LNCAP (cell line): Measurements from ENCODE around the gene CTXND1.

Experiments
- TF ChIP-seq, protein P1 (sequence below): fragments of 450-650 bp; IDR thresholded peaks from 2 replicates; pipeline ENCODE4 v1.5.1; 2017; ENCODE audit warnings: mild to moderate bottlenecking

The CTXND1 gene

DNA sequence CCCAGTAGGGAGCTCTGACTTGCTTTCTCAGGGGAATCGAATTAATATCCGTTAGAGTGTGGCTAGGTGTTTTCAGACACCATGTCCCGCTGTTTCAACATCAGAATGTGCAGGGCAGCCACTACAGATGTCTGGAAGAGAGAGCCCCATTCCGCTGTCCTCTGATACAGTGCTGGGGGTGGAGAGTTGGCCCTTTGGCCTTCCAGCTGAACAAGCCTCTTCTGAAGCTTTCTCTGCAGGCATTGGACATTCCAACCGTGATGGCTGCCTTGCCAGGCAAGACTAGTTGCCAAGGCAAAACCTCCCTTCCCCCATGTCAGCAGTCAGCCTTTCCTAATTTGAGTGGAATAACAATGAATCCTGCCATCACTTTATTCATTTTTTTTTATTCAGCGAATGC lies 97.7 kb downstream of the CTXND1 start:
- TF ChIP-seq, protein P1, sequence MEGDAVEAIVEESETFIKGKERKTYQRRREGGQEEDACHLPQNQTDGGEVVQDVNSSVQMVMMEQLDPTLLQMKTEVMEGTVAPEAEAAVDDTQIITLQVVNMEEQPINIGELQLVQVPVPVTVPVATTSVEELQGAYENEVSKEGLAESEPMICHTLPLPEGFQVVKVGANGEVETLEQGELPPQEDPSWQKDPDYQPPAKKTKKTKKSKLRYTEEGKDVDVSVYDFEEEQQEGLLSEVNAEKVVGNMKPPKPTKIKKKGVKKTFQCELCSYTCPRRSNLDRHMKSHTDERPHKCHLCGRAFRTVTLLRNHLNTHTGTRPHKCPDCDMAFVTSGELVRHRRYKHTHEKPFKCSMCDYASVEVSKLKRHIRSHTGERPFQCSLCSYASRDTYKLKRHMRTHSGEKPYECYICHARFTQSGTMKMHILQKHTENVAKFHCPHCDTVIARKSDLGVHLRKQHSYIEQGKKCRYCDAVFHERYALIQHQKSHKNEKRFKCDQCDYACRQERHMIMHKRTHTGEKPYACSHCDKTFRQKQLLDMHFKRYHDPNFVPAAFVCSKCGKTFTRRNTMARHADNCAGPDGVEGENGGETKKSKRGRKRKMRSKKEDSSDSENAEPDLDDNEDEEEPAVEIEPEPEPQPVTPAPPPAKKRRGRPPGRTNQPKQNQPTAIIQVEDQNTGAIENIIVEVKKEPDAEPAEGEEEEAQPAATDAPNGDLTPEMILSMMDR: no peak

DNA sequence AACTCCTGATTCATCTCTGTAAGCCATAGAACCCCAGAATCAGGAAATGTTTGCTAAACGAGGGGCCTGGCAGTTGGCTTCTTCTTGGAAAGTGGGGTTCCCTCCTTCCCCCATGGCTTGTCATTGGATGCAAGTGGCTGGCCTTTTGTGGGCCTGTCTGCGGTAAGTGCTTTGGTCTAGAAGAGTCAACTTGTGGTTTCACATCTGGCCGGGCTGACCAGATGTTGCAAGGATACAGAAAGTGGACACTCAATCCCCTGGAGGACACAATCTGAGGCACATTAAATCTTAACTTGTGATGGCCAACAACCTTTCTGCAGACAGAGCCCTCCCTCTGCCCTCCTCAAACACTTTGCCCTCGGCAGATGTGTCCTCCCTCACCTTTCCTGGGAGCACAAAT lies 98.1 kb downstream of the CTXND1 start:
- TF ChIP-seq, protein P1: no peak

GRCh38 chr15:80152896-80153876 lies 98.8 kb downstream of the CTXND1 start, which contains the start of gene FAH:
Gene FAH (plus strand): TSS chr15:80152999. CDS start chr15:80153055, 56 bp downstream.
- TF ChIP-seq, protein P1: no peak

GRCh38 chr15:80152180-80152895 lies 99.7 kb downstream of the CTXND1 start:
- TF ChIP-seq, protein P1: no peak

DNA sequence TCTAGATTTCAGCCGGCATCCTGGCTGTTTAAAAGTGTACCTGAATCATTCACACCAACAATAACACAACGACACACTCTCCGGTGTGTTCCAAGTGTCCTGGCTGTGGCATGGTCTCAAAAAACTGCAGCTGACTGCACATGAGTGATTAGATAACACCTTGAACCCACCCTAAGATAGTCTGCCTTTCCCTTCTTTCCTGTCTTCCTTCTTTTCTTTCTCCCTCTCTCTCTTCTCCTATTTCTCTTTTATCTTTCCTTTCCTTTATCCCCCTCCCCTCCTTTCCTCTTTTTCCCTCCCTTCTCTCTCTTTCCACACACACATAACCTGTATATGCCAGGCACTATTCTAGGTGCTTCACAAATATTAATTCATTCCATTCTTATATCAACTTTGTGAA lies 100.4 kb downstream of the CTXND1 start:
- TF ChIP-seq, protein P1: no peak

GRCh38 chr15:80151148-80151547 lies 100.9 kb downstream of the CTXND1 start:
- TF ChIP-seq, protein P1: no peak
